ENCODE results near the gene RAPGEF4. TPM values are rescaled to one million over a fixed set of nuclear protein-coding genes. Genes with fewer than 3 reads are reported as not detected.

The RAPGEF4 gene
- total RNA-seq, 1 experiment from 2014 or later, result 1.4 TPM

DNA sequence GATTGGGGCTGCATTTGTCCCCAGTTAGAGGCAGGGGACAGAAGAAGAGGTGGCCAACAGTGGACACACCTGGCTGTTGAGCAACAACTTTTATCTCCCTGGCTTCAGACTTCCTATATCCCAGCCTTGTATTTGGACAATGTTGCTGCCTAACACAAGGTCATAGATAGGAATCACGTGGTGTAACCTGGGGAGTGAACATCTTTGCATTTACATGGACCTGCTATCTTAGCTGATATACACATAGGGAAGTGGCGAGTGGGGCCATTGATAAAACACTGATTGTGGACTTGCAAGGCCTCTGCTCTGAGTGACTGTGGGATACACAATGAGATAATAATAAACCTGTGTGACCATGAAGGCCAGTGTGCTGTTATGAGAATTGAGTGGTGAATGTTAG, 26.9 kb downstream of the RAPGEF4 start:
- Histone ChIP-seq H2BK120ac (ENCODE audit: low read depth, low read length, poor library complexity, severe bottlenecking) (no peak overlapping the region), H2BK12ac (ENCODE audit: insufficient read length, low read depth, low read length) (no peak overlapping the region), H3K4ac (ENCODE audit: low read depth, low read length) (no peak overlapping the region), H3K4me1 (ENCODE audit: insufficient read depth, low read length) (no peaks in the 10 kb centered on the region), H2BK5ac (ENCODE audit: insufficient read length, low read length) (no peak overlapping the region), H3K14ac (ENCODE audit: insufficient read depth, low read length) (no peak overlapping the region), H3K27me3 (ENCODE audit: insufficient read depth, low read length) (no peaks in the 10 kb centered on the region), H2AK5ac (ENCODE audit: insufficient read length, low read length) (no peak overlapping the region), H2AFZ (ENCODE audit: low read length) (no peak overlapping the region), H3K56ac (ENCODE audit: insufficient read length, low read depth, low read length) (no peak overlapping the region), H3K23me2 (ENCODE audit: insufficient read length, low read depth, low read length, poor library complexity, severe bottlenecking) (no peaks in the 10 kb centered on the region), H4K5ac (ENCODE audit: insufficient read length, low read depth, low read length) (no peak overlapping the region), H3K79me1 (ENCODE audit: insufficient read depth, low read depth, low read length, poor library complexity, severe bottlenecking) (no peaks in the 10 kb centered on the region), H4K8ac (replicated peaks; ENCODE audit: insufficient read length, low read depth, low read length) (no peak overlapping the region), H4K20me1 (ENCODE audit: control insufficient read depth, insufficient read depth, insufficient read length) (no peaks in the 10 kb centered on the region), H3T11ph (ENCODE audit: low read length) (no peak overlapping the region), H3K18ac (ENCODE audit: insufficient read length, low read depth, low read length) (no peak overlapping the region), H3K27ac (ENCODE audit: insufficient read length, low read depth, low read length) (no peak overlapping the region), H3K9me3 (ENCODE audit: control insufficient read depth, low read depth, low read length) (no peaks in the 10 kb centered on the region), H2BK15ac (ENCODE audit: low read depth, low read length) (no peak overlapping the region), H3K79me2 (ENCODE audit: insufficient read depth, low read length) (no peaks in the 10 kb centered on the region), H3K23ac (ENCODE audit: insufficient read length, low read depth, low read length) (no peak overlapping the region), H3K4me2 (ENCODE audit: insufficient read depth, insufficient read length, low read length) (no peak overlapping the region), H4K91ac (ENCODE audit: insufficient read length, low read depth, low read length) (no peak overlapping the region), H3K9ac (ENCODE audit: extremely low read depth, insufficient read length, low read length) (no peak overlapping the region), H2BK20ac (ENCODE audit: low read depth, low read length, poor library complexity, severe bottlenecking) (no peak overlapping the region)
- WGBS (ENCODE audit: extremely low coverage, insufficient read length, low lambda C conversion rate), result no CpG with 5 or more reads among the region's 2 CpGs
- peaks cover 2 to 15% (median 10%) of the 10 kb centered on the region in 3 experiments; a peak in 6 of 7 replicates for H3K36me3 Mint-ChIP-seq (ENCODE audit: insufficient read depth in 1 of 3, low read depth in 3 of 3)
- DNase-seq, result no peak
- H3K4me1 Mint-ChIP-seq, result no peaks in the 10 kb centered on the region
- H3K9me3 Mint-ChIP-seq, result peaks cover 14 to 17% of the 10 kb centered on the region in 2 experiments
- H3K27ac Mint-ChIP-seq, result 0 out of 7 replicates have a peak overlapping the region, but pooled peaks of 1 of the 3 experiments have one; percentile 53
- H3K27me3 Mint-ChIP-seq (ENCODE audit: low read depth), result peaks cover 4% of the 10 kb centered on the region
- TF ChIP-seq CTCF (conservative IDR thresholded peaks at IDR 0.05), result no peak
- H3K4me3 Mint-ChIP-seq, result no peak overlapping the region
